ENCODE data around the gene PRIMPOL.
"Not testable (repeated sequence)": the region's sequence is repeated elsewhere in the genome, so short reads cannot be mapped to it uniquely, and the experiment has no call there.

Gene PRIMPOL

DNA sequence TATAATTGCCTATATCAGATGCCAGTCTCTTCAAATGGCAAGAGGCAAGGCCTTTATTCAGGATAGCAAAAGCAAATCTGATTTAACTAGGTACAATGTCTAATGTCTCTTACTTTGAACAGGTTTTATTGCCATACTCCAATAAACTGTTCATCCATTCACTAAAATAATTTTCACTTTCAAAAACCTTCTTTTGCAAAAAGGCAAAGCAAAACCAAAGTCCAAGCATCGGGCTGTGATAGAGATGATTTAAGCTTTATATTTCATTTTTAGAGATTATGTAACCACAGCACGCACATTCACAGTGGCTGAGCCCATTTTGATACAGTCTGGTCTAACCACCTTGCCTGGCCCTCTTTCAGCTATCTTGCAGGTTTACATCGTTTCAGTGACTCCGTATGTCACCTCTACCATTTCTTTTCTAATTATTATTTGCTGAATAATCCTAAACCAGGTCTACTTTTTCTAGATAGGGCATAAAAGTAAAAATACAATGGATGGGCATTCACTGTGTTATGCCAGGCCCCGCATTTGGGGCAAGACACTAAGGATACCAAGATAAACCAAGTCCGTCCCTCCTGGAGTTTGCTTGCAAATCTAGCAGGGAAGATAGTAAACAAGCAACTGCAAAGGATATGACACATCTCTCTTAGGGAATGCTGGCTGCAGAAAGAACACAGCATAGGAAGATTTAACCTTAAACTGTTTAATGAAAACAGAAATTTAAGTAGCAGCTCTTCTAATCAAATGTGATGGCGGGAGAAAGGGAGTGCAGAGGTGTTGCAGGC is 2.1 kb upstream of the PRIMPOL start:
- Histone ChIP-seq H3K4me3 (peak overlapping the region; percentile 83 to 98 (median 95)), H3K27ac (peak overlapping the region in 10 of 11 experiments; percentile 90 to 98 (median 93); a peak in 18 of 22 replicates), H3K9ac (peak overlapping the region; percentile 90 to 98 (median 97)), H3K36me3 (peaks cover 9 to 50% (median 29%) of the 10 kb centered on the region in 11 experiments; a peak in 21 of 22 replicates), H4K20me1 (peaks cover 33 to 66% (median 50%) of the 10 kb centered on the region in 11 experiments; a peak in 21 of 22 replicates), H3K27me3 (no peaks in the 10 kb centered on the region), H3K4me2 (peak overlapping the region; percentile 88 to 100 (median 98)), H3K4me1 (peaks cover 37 to 49% (median 43%) of the 10 kb centered on the region in 10 experiments), H3K9me3 (replicated peaks in 1 of 11) (no peaks in the 10 kb centered on the region)
- no peak for TF ChIP-seq Cebpa-rat (IDR thresholded peaks at IDR 0.05)

DNA sequence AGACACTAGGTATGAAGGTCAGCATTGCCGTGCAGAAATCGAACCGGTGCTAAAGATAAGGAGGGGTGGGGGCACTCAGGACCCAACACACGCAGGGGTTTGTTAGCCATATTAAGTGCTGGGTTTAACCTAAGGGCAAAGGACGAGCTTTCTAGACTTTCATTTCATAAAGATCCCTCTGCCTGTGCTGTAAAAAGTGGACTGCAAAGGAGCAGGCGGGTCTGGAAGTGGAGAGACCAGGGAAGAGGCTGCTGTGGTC is 1.6 kb upstream of the PRIMPOL start:
- H4K20me1 ChIP-seq, result peaks cover 31 to 61% (median 48%) of the 10 kb centered on the region in 11 experiments; a peak in 21 of 22 replicates
- H3K27ac ChIP-seq, result peak overlapping the region; percentile 89 to 98 (median 93)
- no peak for TF ChIP-seq Cebpa-rat (IDR thresholded peaks at IDR 0.05)

DNA sequence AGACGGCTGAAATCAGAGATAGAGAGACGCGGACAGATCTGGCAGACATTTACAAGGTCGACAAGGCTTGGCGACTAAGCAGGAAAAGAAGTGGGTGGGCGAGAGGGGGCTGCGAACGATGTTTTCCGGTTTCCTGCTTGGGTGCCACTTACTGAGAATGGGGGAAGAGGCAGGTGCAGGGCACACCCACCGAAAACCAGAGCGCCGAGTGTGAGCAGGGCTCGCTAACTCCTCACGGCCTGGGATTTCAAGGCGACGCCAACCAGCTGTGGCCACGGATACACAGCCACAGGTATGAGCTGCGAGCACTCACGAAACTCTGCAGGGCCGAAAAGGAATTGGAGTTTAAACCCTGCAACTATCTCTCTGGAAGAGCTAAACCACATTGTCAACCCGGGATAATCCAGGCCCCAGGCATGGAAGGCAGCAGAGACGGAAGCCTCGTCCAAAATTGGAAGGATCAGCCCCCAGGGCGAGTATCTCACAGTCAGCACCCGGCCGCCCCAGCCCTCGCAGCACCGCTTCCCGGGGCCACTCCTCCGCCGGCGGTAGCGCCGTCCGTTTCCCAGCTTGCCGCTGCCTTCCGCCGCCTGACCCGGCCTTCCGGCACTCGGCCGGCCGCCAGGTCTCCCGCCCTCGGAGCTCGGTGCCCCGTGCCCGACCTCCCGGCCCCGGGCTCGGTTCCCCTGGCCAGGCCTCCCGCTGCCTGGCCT is 1.1 kb upstream of the PRIMPOL start:
- H3K27ac ChIP-seq, result peak overlapping the region; percentile 89 to 98 (median 93)
- peaks cover 31 to 56% (median 48%) of the 10 kb centered on the region in 11 experiments; a peak in 21 of 22 replicates for H4K20me1 ChIP-seq
- peak overlapping the region; percentile 88 to 100 (median 98) for H3K4me2 ChIP-seq
- H3K4me3 ChIP-seq, result peak overlapping the region; percentile 83 to 98 (median 95)
- peaks cover 37 to 52% (median 44%) of the 10 kb centered on the region in 10 experiments for H3K4me1 ChIP-seq
- H3K9me3 ChIP-seq (replicated peaks in 1 of 11), result no peaks in the 10 kb centered on the region
- no peak for TF ChIP-seq Cebpa-rat (IDR thresholded peaks at IDR 0.05)
- H3K27me3 ChIP-seq, result no peaks in the 10 kb centered on the region
- H3K36me3 ChIP-seq, result peaks cover 0 to 40% (median 21%) of the 10 kb centered on the region in 11 experiments; a peak in 18 of 22 replicates
- H3K9ac ChIP-seq, result peak overlapping the region; percentile 90 to 98 (median 97)

More for the DNA sequence above, 1.6 kb upstream of the PRIMPOL start:
- Histone ChIP-seq H3K4me1 (peaks cover 37 to 50% (median 44%) of the 10 kb centered on the region in 10 experiments), H3K4me2 (peak overlapping the region; percentile 88 to 100 (median 98)), H3K9me3 (replicated peaks in 1 of 11) (no peaks in the 10 kb centered on the region), H3K4me3 (peak overlapping the region; percentile 83 to 98 (median 95)), H3K36me3 (peaks cover 4 to 45% (median 25%) of the 10 kb centered on the region in 11 experiments; a peak in 19 of 22 replicates), H3K9ac (peak overlapping the region; percentile 90 to 98 (median 97)), H3K27me3 (no peaks in the 10 kb centered on the region)

DNA sequence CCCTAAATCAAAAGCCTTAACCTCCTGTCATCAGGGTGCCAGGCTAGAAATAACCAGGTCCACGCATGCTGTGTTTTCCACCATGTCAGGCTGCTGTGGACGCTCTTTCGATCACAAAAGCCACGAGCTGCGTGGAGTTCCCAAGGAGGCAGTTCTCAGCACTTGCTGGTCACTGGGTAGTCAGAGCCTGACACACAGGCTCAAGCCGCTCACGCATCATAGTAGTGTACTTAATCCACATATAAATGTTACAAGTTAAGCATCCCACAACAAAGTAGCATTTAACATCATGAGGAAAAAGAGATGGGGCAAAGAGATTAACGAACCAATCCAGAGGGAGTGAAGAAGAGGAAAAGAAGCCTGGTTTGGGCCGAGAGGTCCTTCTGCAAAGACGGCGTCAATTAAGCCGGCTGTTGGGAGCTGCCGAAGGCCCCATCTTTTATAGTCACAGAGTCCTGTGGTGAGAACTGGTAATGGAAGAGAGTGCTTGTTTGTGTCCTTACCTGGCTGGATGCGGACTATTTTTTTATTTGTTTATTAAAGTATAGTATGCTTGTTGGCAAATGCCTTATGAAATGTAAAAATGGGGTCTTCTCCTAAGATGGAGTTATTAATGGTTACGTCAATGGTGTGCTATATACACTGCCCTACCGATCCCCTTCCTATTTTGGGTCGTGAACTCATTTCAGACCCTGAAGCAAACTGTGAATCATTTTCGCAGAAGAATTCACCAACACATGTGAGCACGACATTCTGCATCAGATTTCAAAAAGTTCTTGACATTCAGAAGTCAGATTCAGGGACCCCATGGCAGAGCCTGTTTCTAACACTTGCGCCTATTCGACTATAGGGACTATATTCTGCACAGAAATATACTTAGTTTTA is 675 bp downstream of the PRIMPOL start:
- H4K20me1 ChIP-seq, result peaks cover 30 to 39% (median 37%) of the 10 kb centered on the region in 11 experiments; a peak in 21 of 22 replicates
- TF ChIP-seq Cebpa-rat (IDR thresholded peaks at IDR 0.05), result no peak
- peaks cover 34 to 52% (median 42%) of the 10 kb centered on the region in 10 experiments for H3K4me1 ChIP-seq
- H3K4me2 ChIP-seq, result peak overlapping the region; percentile 81 to 97 (median 88)
- H3K36me3 ChIP-seq, result peaks cover 0 to 26% (median 15%) of the 10 kb centered on the region in 11 experiments; a peak in 16 of 22 replicates
- H3K4me3 ChIP-seq, result peak overlapping the region; percentile 64 to 95 (median 72)
- peak overlapping the region; percentile 83 to 98 (median 89) for H3K9ac ChIP-seq
- no peaks in the 10 kb centered on the region for H3K27me3 ChIP-seq
- peak overlapping the region; percentile 76 to 93 (median 87) for H3K27ac ChIP-seq
- no peaks in the 10 kb centered on the region for H3K9me3 ChIP-seq (replicated peaks in 1 of 11)

DNA sequence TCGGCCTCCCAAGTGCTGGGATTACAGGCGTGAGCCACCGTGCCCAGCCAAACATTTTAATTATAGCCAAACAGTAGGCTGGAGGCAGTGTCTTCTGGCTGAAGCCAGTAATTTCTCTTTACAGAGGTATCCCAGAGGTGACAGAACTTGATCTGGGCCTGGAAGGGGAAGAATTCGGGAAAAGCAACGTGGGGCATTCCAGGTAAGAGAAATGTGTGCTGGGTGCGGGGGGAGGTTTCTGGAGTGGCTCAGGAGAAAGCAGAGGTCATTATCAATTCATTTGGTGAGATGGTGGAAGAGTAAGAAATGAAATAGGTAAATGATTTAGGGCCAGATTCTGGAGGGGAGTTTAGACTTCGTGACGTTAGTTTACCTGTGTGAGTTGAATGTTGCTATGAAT is 2.4 kb downstream of the PRIMPOL start:
- Histone ChIP-seq H3K36me3 (peaks cover 0 to 26% (median 4%) of the 10 kb centered on the region in 11 experiments; a peak in 11 of 22 replicates), H3K9me3 (replicated peaks in 1 of 11) (no peaks in the 10 kb centered on the region), H3K27ac (no peak overlapping the region), H3K9ac (no peak overlapping the region), H3K4me2 (peak overlapping the region in 2 of 11 experiments; percentile 3 to 30; a peak in 2 of 22 replicates), H3K4me1 (peaks cover 22 to 48% (median 27%) of the 10 kb centered on the region in 10 experiments), H3K4me3 (no peak overlapping the region), H4K20me1 (peaks cover 15 to 23% (median 20%) of the 10 kb centered on the region in 11 experiments; a peak in 21 of 22 replicates), H3K27me3 (no peaks in the 10 kb centered on the region)
- TF ChIP-seq Cebpa-rat (IDR thresholded peaks at IDR 0.05), result no peak

DNA sequence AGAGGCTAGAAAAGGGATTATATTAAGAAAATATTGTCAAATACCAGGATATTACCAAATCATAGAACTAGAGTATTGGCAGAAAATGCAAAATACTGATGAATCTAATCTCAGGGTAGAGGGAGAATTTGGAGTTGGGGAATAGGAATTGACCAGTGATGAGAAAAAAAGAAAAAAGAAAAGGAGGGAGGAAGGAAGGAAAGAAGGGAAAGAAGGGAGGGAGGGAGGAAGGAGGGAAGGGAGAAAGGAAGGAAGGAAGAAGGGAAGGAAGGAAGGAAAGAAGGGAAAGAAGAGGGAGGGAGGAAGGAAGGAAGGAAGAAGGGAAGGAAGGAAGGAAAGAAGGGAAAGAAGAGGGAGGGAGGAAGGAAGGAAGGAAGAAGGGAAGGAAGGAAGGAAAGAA is 3.1 kb downstream of the PRIMPOL start:
- H3K9ac ChIP-seq; H3K27ac ChIP-seq; H3K9me3 ChIP-seq (replicated peaks in 1 of 11); H3K4me3 ChIP-seq; H3K4me2 ChIP-seq; H3K27me3 ChIP-seq: not testable (repeated sequence)
- peaks cover 7 to 15% (median 13%) of the 10 kb centered on the region in 11 experiments; a peak in 21 of 22 replicates for H4K20me1 ChIP-seq
- H3K36me3 ChIP-seq, result peaks cover 0 to 26% (median 4%) of the 10 kb centered on the region in 11 experiments; a peak in 8 of 22 replicates
- H3K4me1 ChIP-seq, result peaks cover 14 to 48% (median 19%) of the 10 kb centered on the region in 10 experiments

DNA sequence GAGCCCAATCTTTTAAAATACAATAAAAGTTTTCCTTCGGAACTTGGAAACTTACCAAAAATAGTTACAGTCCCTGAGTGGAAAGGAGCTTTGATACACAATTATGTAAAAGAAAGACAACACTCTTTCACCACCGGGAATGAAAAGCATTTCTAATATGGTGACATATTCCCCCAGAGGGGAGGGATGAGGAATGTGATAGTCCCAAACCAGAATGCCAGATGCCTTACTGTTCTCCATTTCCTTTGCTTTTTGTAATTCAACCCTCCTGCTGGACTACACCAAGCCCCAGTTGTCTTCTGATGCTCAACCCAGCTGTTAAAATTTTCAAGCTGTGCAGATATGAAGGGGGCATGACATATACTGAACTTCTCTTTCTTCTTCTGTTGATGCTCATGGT is 4.1 kb downstream of the PRIMPOL start:
- H3K4me2 ChIP-seq, result no peak overlapping the region
- H3K4me3 ChIP-seq, result no peak overlapping the region
- H3K27ac ChIP-seq, result no peak overlapping the region

More for the DNA sequence above, 4.1 kb downstream of the PRIMPOL start:
- no peak for TF ChIP-seq Cebpa-rat (IDR thresholded peaks at IDR 0.05)
- Histone ChIP-seq H3K36me3 (peaks cover 0 to 31% (median 5%) of the 10 kb centered on the region in 11 experiments; a peak in 8 of 22 replicates), H3K27me3 (no peaks in the 10 kb centered on the region), H3K9me3 (replicated peaks in 1 of 11) (no peaks in the 10 kb centered on the region), H3K9ac (no peak overlapping the region), H3K4me1 (peaks cover 10 to 44% (median 14%) of the 10 kb centered on the region in 10 experiments), H4K20me1 (peaks cover 0 to 5% (median 3%) of the 10 kb centered on the region in 11 experiments; a peak in 13 of 22 replicates)

Data from BLaER1 treated with 17β-estradiol and CSF1 and Interleukin-3, amounts not matched to agents 10 nM and 100 nM (cell line).